ENCODE data around the gene PIK3AP1. TPM values are rescaled to one million over a fixed set of nuclear protein-coding genes. Genes with fewer than 3 reads are reported as not detected.

Gene PIK3AP1
- total RNA-seq, 1 experiment from 2014 or later, result 4.3 TPM

DNA sequence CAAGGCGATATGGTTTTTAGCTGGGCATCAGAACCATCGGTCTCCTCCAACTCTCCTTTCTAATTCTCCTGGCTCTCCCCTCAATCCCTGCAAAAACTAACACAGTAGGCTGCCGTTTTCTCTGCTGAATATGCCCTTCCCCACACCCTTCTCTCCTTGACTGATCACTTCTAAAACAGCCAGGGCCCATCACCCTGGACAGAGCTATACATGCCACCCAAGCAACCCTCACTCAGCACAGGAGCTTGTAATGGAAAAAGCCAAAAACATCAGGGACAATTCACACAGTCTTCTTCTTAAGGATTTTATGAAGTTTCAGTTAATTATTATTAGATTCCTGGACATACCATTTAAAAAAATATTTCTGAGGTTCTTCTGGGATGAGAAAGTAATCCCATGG, 61.5 kb downstream of the PIK3AP1 start:
- H3K27ac Mint-ChIP-seq, result no peak overlapping the region
- ATAC-seq, result no peak
- TF ChIP-seq OVOL2 (CRISPR knock-in tag; IDR thresholded peaks at IDR 0.05; ENCODE audit: borderline replicate concordance), result no peak
- no peak for TF ChIP-seq NR2C2 (CRISPR knock-in tag; IDR thresholded peaks at IDR 0.05)
- TF ChIP-seq, protein P1, sequence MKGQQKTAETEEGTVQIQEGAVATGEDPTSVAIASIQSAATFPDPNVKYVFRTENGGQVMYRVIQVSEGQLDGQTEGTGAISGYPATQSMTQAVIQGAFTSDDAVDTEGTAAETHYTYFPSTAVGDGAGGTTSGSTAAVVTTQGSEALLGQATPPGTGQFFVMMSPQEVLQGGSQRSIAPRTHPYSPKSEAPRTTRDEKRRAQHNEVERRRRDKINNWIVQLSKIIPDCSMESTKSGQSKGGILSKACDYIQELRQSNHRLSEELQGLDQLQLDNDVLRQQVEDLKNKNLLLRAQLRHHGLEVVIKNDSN (CRISPR knock-in tag; IDR thresholded peaks at IDR 0.05), result no peak
- TF ChIP-seq, protein P2, sequence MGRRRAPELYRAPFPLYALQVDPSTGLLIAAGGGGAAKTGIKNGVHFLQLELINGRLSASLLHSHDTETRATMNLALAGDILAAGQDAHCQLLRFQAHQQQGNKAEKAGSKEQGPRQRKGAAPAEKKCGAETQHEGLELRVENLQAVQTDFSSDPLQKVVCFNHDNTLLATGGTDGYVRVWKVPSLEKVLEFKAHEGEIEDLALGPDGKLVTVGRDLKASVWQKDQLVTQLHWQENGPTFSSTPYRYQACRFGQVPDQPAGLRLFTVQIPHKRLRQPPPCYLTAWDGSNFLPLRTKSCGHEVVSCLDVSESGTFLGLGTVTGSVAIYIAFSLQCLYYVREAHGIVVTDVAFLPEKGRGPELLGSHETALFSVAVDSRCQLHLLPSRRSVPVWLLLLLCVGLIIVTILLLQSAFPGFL (CRISPR knock-in tag; IDR thresholded peaks at IDR 0.05; ENCODE audit: borderline replicate concordance), result no peak
- TF ChIP-seq NFYB (CRISPR knock-in tag; conservative IDR thresholded peaks at IDR 0.05; ENCODE audit: low read depth), result no peak
- TF ChIP-seq, protein P3, sequence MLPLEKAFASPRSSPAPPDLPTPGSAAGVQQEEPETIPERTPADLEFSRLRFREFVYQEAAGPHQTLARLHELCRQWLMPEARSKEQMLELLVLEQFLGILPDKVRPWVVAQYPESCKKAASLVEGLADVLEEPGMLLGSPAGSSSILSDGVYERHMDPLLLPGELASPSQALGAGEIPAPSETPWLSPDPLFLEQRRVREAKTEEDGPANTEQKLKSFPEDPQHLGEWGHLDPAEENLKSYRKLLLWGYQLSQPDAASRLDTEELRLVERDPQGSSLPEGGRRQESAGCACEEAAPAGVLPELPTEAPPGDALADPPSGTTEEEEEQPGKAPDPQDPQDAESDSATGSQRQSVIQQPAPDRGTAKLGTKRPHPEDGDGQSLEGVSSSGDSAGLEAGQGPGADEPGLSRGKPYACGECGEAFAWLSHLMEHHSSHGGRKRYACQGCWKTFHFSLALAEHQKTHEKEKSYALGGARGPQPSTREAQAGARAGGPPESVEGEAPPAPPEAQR (CRISPR knock-in tag; IDR thresholded peaks at IDR 0.05), result no peak
- no peak for TF ChIP-seq TP53 (CRISPR knock-in tag; IDR thresholded peaks at IDR 0.05)
- TF ChIP-seq, protein P4, sequence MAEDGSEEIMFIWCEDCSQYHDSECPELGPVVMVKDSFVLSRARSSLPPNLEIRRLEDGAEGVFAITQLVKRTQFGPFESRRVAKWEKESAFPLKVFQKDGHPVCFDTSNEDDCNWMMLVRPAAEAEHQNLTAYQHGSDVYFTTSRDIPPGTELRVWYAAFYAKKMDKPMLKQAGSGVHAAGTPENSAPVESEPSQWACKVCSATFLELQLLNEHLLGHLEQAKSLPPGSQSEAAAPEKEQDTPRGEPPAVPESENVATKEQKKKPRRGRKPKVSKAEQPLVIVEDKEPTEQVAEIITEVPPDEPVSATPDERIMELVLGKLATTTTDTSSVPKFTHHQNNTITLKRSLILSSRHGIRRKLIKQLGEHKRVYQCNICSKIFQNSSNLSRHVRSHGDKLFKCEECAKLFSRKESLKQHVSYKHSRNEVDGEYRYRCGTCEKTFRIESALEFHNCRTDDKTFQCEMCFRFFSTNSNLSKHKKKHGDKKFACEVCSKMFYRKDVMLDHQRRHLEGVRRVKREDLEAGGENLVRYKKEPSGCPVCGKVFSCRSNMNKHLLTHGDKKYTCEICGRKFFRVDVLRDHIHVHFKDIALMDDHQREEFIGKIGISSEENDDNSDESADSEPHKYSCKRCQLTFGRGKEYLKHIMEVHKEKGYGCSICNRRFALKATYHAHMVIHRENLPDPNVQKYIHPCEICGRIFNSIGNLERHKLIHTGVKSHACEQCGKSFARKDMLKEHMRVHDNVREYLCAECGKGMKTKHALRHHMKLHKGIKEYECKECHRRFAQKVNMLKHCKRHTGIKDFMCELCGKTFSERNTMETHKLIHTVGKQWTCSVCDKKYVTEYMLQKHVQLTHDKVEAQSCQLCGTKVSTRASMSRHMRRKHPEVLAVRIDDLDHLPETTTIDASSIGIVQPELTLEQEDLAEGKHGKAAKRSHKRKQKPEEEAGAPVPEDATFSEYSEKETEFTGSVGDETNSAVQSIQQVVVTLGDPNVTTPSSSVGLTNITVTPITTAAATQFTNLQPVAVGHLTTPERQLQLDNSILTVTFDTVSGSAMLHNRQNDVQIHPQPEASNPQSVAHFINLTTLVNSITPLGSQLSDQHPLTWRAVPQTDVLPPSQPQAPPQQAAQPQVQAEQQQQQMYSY (CRISPR knock-in tag; IDR thresholded peaks at IDR 0.05), result no peak
- TF ChIP-seq ELF4 (CRISPR knock-in tag; IDR thresholded peaks at IDR 0.05; ENCODE audit: low read depth), result no peak
- TF ChIP-seq KAT7 (CRISPR knock-in tag; IDR thresholded peaks at IDR 0.05; ENCODE audit: borderline replicate concordance), result no peak
- no peak for TF ChIP-seq ZNF423 (CRISPR knock-in tag; IDR thresholded peaks at IDR 0.05)
- TF ChIP-seq, protein P5, sequence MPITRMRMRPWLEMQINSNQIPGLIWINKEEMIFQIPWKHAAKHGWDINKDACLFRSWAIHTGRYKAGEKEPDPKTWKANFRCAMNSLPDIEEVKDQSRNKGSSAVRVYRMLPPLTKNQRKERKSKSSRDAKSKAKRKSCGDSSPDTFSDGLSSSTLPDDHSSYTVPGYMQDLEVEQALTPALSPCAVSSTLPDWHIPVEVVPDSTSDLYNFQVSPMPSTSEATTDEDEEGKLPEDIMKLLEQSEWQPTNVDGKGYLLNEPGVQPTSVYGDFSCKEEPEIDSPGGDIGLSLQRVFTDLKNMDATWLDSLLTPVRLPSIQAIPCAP (CRISPR knock-in tag; IDR thresholded peaks at IDR 0.05), result no peak
- TF ChIP-seq, protein P6, sequence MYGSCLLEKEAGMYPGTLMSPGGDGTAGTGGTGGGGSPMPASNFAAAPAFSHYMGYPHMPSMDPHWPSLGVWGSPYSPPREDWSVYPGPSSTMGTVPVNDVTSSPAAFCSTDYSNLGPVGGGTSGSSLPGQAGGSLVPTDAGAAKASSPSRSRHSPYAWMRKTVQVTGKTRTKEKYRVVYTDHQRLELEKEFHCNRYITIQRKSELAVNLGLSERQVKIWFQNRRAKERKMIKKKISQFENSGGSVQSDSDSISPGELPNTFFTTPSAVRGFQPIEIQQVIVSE (CRISPR knock-in tag; IDR thresholded peaks at IDR 0.05; ENCODE audit: borderline replicate concordance), result no peak
- no peak for TF ChIP-seq TEAD1 (CRISPR knock-in tag; IDR thresholded peaks at IDR 0.05)
- ChIA-PET POLR2A (no interaction called here), CTCF (interaction anchor here (1.5 kb wide), 1 partner anchor 16 kb away, joined by 4 read pairs; no protein-coding TSS in a partner anchor)
- DNase-seq (ENCODE audit: low spot score), result no peak
- no peak overlapping the region for H3K4me3 Mint-ChIP-seq
- H3K36me3 Mint-ChIP-seq, result peaks cover 9% of the 10 kb centered on the region
- H3K27me3 Mint-ChIP-seq (ENCODE audit: low read depth), result no peaks in the 10 kb centered on the region
- peaks cover 10% of the 10 kb centered on the region for H3K9me3 Mint-ChIP-seq
- H3K4me1 Mint-ChIP-seq, result peaks cover 5% of the 10 kb centered on the region; the same call in 1 of the 2 replicates

DNA sequence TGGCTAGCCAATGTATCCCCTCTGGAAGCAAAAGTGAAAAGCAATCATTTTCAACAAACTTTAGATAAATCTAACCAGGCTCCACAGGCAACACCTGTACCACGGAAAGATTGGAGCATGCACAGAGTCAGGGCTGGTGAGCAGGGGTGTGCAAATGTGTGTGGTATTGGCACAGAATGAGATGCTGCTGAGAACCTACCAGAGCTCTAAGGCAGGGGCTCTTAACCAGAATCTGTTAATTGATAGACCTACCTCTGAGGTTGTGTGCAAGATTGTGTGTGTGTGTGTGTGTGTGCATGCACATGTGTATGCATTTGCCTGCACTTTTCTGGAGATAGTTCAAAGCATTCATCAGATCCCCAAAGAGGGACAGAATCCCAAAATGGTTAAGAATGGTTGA, 62.9 kb downstream of the PIK3AP1 start:
- DNase-seq (ENCODE audit: low spot score) (no peak), ATAC-seq (no peak)
- TF ChIP-seq ZNF396 (CRISPR knock-in tag; IDR thresholded peaks at IDR 0.05; ENCODE audit: borderline replicate concordance) (no peak), CREB1 (CRISPR knock-in tag; IDR thresholded peaks at IDR 0.05) (no peak), EMX1 (CRISPR knock-in tag; IDR thresholded peaks at IDR 0.05) (no peak), TP53 (CRISPR knock-in tag; IDR thresholded peaks at IDR 0.05) (no peak), ZNF263 (CRISPR knock-in tag; IDR thresholded peaks at IDR 0.05; ENCODE audit: low read depth) (no peak), SMAD4 (CRISPR knock-in tag; IDR thresholded peaks at IDR 0.05) (no peak), IRF2 (CRISPR knock-in tag; IDR thresholded peaks at IDR 0.05; ENCODE audit: borderline replicate concordance, low read depth) (no peak), MXD4 (CRISPR knock-in tag; IDR thresholded peaks at IDR 0.05; ENCODE audit: borderline replicate concordance) (no peak)
- TF ChIP-seq, protein P7, sequence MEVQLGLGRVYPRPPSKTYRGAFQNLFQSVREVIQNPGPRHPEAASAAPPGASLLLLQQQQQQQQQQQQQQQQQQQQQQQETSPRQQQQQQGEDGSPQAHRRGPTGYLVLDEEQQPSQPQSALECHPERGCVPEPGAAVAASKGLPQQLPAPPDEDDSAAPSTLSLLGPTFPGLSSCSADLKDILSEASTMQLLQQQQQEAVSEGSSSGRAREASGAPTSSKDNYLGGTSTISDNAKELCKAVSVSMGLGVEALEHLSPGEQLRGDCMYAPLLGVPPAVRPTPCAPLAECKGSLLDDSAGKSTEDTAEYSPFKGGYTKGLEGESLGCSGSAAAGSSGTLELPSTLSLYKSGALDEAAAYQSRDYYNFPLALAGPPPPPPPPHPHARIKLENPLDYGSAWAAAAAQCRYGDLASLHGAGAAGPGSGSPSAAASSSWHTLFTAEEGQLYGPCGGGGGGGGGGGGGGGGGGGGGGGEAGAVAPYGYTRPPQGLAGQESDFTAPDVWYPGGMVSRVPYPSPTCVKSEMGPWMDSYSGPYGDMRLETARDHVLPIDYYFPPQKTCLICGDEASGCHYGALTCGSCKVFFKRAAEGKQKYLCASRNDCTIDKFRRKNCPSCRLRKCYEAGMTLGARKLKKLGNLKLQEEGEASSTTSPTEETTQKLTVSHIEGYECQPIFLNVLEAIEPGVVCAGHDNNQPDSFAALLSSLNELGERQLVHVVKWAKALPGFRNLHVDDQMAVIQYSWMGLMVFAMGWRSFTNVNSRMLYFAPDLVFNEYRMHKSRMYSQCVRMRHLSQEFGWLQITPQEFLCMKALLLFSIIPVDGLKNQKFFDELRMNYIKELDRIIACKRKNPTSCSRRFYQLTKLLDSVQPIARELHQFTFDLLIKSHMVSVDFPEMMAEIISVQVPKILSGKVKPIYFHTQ (CRISPR knock-in tag; IDR thresholded peaks at IDR 0.05), result no peak
- ChIA-PET POLR2A (no interaction called here), CTCF (no interaction called here)
- Mint-ChIP-seq H3K36me3 (peaks cover 9% of the 10 kb centered on the region), H3K4me3 (no peak overlapping the region), H3K27ac (no peak overlapping the region), H3K9me3 (peaks cover 10% of the 10 kb centered on the region), H3K27me3 (ENCODE audit: low read depth) (no peaks in the 10 kb centered on the region), H3K4me1 (peaks cover 5% of the 10 kb centered on the region; the same call in 1 of the 2 replicates)
